GM18867 (cell line): ENCODE data around the gene ATOSA.

ENCODE experiments used
- ATAC-seq: cut with Tn5 transposase; IDR thresholded peaks from one replicate; pipeline ENCODE4 v1.9.1; 2021; ENCODE audit warnings: mild to moderate bottlenecking, moderate library complexity; ENCODE audit not compliant: unreplicated experiment

The ATOSA gene, protein sequence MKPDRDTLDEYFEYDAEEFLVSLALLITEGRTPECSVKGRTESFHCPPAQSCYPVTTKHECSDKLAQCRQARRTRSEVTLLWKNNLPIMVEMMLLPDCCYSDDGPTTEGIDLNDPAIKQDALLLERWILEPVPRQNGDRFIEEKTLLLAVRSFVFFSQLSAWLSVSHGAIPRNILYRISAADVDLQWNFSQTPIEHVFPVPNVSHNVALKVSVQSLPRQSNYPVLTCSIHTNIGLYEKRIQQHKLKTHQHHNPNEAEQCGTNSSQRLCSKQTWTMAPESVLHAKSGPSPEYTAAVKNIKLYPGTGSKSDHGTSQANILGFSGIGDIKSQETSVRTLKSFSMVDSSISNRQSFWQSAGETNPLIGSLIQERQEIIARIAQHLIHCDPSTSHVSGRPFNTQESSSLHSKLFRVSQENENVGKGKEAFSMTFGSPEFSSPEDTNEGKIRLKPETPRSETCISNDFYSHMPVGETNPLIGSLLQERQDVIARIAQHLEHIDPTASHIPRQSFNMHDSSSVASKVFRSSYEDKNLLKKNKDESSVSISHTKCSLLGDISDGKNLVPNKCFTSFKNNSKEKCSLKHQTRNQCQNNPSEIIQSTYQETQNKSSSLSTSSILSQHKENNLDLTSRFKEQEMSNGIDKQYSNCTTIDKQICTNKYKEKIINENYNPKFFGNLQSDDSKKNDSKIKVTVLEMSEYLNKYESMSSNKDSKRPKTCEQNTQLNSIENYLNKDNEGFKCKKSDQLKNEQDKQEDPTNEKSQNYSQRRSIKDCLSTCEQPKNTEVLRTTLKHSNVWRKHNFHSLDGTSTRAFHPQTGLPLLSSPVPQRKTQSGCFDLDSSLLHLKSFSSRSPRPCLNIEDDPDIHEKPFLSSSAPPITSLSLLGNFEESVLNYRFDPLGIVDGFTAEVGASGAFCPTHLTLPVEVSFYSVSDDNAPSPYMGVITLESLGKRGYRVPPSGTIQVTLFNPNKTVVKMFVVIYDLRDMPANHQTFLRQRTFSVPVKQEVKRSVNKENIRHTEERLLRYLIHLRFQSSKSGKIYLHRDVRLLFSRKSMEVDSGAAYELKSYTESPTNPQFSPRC

DNA sequence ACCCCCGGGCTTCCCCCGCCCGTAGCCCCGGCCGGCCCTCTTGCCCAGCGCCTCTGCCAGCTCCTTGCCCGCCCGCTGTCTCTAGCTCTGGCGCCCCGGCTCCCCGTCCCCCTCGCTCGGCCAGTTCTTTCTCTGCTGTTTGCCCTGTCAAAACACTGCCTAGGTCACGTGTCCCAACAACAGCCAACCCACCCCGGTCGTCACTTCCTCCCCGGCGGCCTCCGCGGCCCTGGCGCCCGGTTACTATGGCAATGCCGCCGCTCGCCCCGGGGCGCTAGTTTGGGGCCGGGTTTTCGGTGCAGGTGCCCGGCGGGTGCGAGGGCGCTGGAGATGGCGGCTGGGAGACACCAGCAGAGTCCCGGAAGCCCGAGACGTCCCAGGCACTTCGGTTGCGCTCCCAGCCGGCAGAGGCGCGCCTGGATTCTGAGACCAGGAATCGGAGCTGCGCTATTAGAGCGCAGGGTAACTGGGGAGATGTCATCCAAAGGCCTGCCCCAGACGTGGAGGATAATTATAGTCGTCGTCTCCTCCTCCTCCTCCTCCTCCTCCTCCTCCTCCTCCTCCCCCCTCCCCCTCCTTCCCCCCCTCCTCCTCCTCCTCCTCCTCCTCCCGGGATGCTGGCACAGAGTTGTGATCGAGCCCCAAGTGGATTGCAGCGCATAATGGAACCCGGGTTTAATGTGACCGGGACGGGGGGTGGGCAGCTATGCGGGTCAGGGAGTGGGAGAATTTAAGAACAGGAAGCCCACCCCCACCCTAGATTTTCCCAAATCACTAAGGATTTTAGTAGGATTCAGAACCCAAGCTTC, at the start of gene ATOSA:
Gene ATOSA, minus strand, starts transcription at position 157 of the 809 bp plus-strand sequence. CDS start 1,367 bp downstream, outside the sequence.
- peak; percentile 66 for ATAC-seq

DNA sequence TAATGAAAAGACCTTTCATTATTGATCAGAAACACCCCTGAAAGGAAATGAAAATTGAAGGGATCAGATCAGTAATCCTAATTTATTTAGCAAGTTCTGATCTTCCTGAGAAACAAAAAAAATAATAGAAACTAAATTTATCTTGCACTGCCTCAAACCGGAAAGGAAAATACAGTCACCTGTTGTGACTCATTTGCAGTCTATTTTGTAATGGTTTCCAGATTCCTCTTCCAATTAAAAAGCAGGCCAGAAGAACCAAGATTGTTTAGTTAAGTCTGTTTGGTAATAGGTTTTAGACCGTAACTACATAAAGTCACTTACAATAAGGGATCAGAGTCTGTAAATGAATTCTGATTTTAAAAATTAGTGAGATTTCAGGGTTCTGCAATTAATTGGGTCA, 49.7 kb upstream of the ATOSA start:
- no peak for ATAC-seq

DNA sequence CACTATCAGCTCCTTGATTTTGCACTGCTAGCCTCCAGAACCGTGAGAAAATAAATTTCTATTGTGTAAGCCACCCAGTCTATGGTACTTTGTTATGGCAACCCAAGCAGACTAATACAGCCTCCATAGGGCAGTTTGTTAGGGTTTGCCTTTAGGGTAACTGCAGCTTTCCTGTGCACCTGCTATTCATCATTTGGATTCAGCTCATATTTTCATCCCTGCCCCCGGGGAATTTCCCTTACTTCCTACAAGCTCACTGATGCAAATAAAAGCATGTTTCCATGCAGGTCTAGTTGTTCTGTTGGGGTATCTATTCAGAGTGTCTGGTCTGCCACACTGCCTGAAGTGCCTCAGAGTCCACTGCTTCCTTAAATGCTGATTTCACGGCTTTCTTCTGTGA, 48.6 kb upstream of the ATOSA start:
- ATAC-seq, result no peak

DNA sequence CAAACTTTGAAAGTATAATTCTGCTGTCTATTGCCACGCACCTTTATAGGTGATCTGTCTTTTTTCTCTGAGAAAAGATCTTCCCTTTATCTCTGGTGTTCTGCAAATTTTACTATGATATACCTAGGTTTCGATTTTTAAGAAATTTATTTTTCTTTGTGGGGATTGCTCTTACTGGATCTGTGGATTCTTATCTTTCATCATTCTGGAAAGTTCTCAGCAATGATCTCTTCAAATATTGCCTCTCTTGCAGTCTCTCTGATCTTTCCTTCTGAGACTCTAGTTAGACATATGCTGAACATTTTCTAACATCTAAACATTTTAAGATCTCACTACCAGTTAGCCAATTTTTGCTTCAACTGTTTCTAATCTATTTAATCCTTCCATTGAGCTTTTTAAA, 47.0 kb upstream of the ATOSA start:
- ATAC-seq, result no peak

DNA sequence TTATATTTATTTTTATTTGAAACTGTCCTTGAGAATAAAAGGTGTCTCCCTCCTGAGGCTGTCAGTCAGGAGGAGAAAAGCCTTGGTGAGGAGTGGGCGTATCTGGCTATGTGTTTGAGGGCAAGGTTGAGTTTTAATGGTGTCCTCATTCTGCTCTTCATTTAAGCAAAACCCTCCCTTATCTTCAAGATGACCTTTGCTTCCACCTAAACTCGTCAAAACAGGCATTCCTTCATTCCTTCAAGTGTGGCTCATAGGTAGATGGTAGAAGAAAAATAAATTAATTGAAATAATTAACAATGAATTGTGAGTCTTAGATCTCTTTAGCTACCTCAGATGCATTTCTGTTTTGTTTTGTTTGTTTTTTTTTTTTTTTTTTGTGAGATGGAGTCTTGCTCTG, 39.4 kb upstream of the ATOSA start:
- no peak for ATAC-seq

- no peak for ATAC-seq
Observed at GRCh38 chr15:52717924-52718323, 38.7 kb upstream of the ATOSA start.

DNA sequence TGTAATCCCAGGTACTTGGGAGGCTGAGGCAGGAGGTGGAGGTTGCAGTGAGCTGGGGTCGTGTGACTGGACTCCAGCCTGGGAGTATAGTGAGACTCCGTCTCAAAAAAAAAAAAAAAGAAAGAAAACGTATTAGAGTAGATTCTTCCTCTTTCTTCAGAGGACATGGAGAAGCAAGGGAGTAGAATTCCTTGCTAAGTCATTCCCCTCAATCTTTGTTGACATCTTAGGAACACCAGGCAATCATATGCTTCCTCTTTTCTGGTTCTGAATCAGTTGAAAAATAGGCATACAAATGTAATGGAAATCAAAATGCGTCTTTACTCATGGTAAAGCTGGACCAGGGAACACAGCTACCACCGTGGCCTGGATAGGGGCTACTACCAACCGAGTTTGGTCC, 38.3 kb upstream of the ATOSA start:
- no peak for ATAC-seq

DNA sequence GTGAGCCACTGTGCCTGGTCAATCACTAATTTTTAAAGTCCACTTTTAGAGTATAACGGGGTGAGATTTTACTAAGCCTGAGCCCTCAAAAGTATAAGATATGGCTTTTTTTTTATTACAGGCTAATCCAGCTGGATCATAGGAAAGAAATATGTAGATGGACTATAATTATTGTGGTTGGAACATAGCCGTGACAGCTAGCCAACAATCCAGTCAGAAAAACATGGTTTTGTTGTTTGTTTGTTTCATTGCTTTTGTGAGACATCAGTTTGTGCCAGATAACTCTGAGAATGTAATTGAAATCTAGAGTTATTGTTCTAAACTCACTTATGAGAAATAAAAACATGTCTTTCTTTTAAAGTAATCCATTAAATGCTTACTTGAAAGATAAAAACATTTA, 37.3 kb upstream of the ATOSA start:
- ATAC-seq, result no peak

DNA sequence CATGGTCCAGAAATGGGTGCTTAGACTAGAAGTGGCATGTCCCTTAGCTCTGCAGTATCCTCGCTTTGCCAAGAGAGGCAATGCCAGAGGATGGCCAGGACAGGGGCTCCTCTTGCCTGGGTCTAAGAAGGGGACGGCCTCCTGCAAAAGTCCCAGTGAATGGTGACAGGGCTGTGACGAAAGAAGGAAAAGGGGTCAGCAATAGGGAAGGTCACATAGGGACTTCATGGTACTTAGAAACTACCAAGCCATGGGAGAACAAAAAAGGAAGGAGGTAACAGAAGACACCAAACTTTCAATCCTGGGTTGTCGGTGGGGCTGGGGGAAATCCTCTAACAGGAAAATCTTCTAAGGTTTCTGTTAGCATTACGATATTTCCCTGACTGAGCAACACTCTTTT, 36.2 kb upstream of the ATOSA start:
- ATAC-seq, result no peak

- ATAC-seq, result no peak
Observed at GRCh38 chr15:52714968-52715367, 35.8 kb upstream of the ATOSA start.

- no peak for ATAC-seq
Observed at GRCh38 chr15:52710708-52711389, 31.7 kb upstream of the ATOSA start.

GRCh38 chr15:52710050-52710707, 31.0 kb upstream of the ATOSA start:
- ATAC-seq, result peak; percentile 33

GRCh38 chr15:52709187-52709981, 30.2 kb upstream of the ATOSA start:
- peak; percentile 99 for ATAC-seq

DNA sequence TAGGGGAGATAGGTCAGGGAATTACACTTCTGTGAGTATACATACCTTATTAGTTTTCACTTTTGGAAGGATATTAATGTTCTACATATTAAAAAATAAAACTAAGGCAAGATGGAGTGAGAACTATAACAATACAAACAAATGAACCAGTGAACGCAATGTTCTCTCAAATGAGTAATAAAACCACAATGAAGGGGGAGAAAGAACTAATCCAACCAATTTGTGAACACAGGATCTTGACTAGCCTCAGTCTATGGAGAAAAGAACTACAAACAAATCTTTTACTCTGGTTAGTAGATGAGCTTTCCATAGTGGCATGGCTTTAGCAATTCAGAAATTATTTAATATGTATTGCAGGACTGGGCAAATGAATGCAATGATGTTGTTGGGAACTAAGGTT, 26.9 kb upstream of the ATOSA start:
- no peak for ATAC-seq

- ATAC-seq, result no peak
Observed at GRCh38 chr15:52702390-52702789, 23.2 kb upstream of the ATOSA start.

- ATAC-seq, result no peak
Observed at GRCh38 chr15:52699457-52699856, 20.3 kb upstream of the ATOSA start.

DNA sequence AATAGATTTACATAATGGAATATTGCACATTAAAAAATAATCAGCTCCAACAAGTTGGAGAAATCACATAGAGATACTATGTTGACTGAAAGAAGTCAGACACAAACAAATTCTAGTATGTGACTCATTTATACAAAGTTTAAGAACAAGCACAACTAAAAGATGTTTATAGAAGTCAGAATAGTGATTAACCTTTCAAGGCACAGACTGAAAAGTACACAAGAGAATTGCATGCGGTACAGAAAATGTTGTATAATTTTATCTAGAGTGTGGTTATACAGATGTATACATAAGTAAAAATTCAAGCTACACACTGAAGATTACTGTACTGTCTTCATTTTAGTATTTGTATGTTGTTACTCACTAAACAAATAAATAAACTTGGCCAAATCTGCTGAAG, 19.3 kb upstream of the ATOSA start:
- no peak for ATAC-seq

DNA sequence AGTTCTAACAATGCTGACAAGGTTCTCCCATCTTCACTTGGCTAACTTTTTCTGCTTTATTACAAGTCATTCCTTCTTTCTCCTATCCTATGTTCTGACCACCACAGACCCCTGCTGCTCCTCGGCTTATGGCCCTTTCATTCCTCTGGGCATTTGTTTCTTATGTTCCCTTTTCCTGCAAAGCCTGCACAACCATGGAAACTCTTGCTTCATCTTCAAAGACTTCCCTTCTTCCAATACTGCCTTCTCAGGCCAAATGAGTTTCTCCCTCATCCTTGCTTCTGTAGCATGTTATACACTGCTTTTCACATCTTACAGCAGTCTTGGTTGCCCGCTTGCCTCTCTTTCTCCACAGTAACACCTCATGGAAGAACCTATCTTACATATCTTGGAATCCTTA, 17.9 kb upstream of the ATOSA start:
- ATAC-seq, result no peak

DNA sequence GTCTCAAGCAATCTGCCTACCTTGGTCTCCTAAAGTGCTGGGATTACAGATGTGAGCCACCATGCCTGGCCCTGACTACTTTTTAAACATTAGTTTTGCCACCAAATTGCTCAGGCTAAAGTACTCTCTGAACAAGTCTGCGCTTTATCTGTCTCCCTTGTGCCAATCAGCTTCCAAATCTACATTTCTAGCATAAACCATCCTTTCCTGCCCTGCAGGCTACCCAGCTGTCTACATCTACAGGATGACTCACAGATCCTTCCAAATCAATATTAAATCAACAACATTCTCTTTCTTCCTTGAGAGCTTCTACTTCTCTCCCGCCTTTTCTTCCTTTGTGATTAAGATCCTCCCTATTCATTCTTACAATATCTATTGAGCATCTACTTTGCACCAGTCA, 16.0 kb upstream of the ATOSA start:
- no peak for ATAC-seq
